SK-N-SH (cell line): ENCODE results near the gene CDH20. TPM values are rescaled to one million over a fixed set of nuclear protein-coding genes. Genes with fewer than 3 reads are reported as not detected.

ENCODE experiments used
- CTCF ChIA-PET: fragments of 300-600, 350-600 bp; formaldehyde crosslinking; extraction: SDS; loops from one replicate; lab custom pipeline; 2021; lab: Yijun Ruan, JAX
- POLR2A ChIA-PET: fragments of 350-600 bp; sonication (Branson Sonifier 250); formaldehyde crosslinking; extraction: SDS; loops from one replicate; lab custom pipeline; 2020; ENCODE audit warnings: antibody characterized with exemption, inconsistent platforms; lab: Yijun Ruan, JAX
- DNase-seq: peaks from one replicate; pipeline ENCODE4 v3.0.0; 2012
- H2AFZ ChIP-seq: fragments of 200-600 bp; sonication (generic); 2 replicates; pipeline ENCODE4 v1.8.1; 2016; ENCODE audit warnings: antibody characterized with exemption, mild to moderate bottlenecking, low read depth
- H3F3A ChIP-seq: fragments of 200-600 bp; sonication (generic); replicated peaks from 2 replicates; pipeline ENCODE3; 2016; ENCODE audit warnings: antibody characterized with exemption, mild to moderate bottlenecking; ENCODE audit not compliant: insufficient read depth
- H3K27ac ChIP-seq, 2 experiments: fragments of 200-500 bp in 1 of 2; fragments of 200-600 bp in 1 of 2; sonication (Bioruptor generic) in 1 of 2; sonication (generic), shearing (Covaris generic) in 1 of 2; 2 replicates each; pipeline versions ENCODE4 v1.5.1 to v1.6.1; 2014 to 2016; ENCODE audit warnings: low read depth in 2 of 2, inconsistent platforms in 1 of 2, low read length in 1 of 2, mild to moderate bottlenecking in 1 of 2, mixed read lengths in 1 of 2
- H3K27me3 ChIP-seq: fragments of 200-600 bp; sonication (generic), shearing (Covaris generic); 2 replicates; pipeline ENCODE4 v1.6.1; 2016; ENCODE audit warnings: mixed run types; ENCODE audit not compliant: insufficient read depth
- H3K36me3 ChIP-seq, 2 experiments: fragments of 200-500 bp in 1 of 2; fragments of 200-600 bp in 1 of 2; sonication (Bioruptor generic) in 1 of 2; sonication (generic) in 1 of 2; replicated peaks in 1 of 2; 2 replicates each; pipeline versions ENCODE3 to v1.5.1; 2014 to 2016; ENCODE audit warnings: low read length in 1 of 2, mild to moderate bottlenecking in 1 of 2; ENCODE audit not compliant: insufficient read depth in 2 of 2, control insufficient read depth in 1 of 2
- H3K4me1 ChIP-seq, 2 experiments: fragments of 200-500 bp in 1 of 2; fragments of 200-600 bp in 1 of 2; sonication (Bioruptor generic) in 1 of 2; sonication (generic), shearing (Covaris generic) in 1 of 2; 2 replicates each; pipeline versions ENCODE4 v1.5.1 to v1.6.1; 2014 to 2016; ENCODE audit warnings: low read depth in 1 of 2, low read length in 1 of 2, mixed run types in 1 of 2; ENCODE audit not compliant: insufficient read depth in 2 of 2, control insufficient read depth in 1 of 2
- H3K4me2 ChIP-seq: fragments of 200-600 bp; sonication (generic), shearing (Covaris generic); 2 replicates; pipeline ENCODE4 v1.6.1; 2017; ENCODE audit warnings: mixed run types
- H3K4me3 ChIP-seq, 2 experiments: fragments of 200-500 bp in 1 of 2; fragments of 200-600 bp in 1 of 2; sonication (Bioruptor generic) in 1 of 2; sonication (generic), shearing (Covaris generic) in 1 of 2; 2 replicates each; pipeline versions ENCODE4 v1.5.1 to v1.8.1; 2014 to 2016; ENCODE audit warnings: low read depth in 2 of 2, inconsistent platforms in 1 of 2, low read length in 1 of 2, mild to moderate bottlenecking in 1 of 2, mixed read lengths in 1 of 2, moderate library complexity in 1 of 2
- H3K79me2 ChIP-seq: fragments of 200-600 bp; sonication (generic); 2 replicates; pipeline ENCODE4 v1.8.1; 2017; ENCODE audit warnings: mild to moderate bottlenecking; ENCODE audit not compliant: insufficient read depth
- H3K9ac ChIP-seq: fragments of 200-600 bp; sonication (generic); 2 replicates; pipeline ENCODE4 v1.6.1; 2017; ENCODE audit warnings: mixed run types
- H3K9me2 ChIP-seq: fragments of 200-600 bp; sonication (generic); 2 replicates; pipeline ENCODE4 v1.6.1; 2017; ENCODE audit warnings: mixed run types
- H3K9me3 ChIP-seq: fragments of 200-600 bp; sonication (generic); 2 replicates; pipeline ENCODE4 v1.6.1; 2017; ENCODE audit warnings: mixed run types, mild to moderate bottlenecking, moderate library complexity
- H4K20me1 ChIP-seq: fragments of 200-600 bp; sonication (generic); 2 replicates; pipeline ENCODE4 v1.6.1; 2017; ENCODE audit warnings: mild to moderate bottlenecking, mixed run types; ENCODE audit not compliant: insufficient read depth
- CHD2 ChIP-seq: fragments of 150-350 bp; IDR thresholded peaks from 2 replicates; pipeline ENCODE4 v1.6.1; 2018; ENCODE audit warnings: low read length; ENCODE audit not compliant: partially characterized antibody
- ELF1 ChIP-seq: IDR thresholded peaks from 2 replicates; pipeline ENCODE4 v1.4.0; 2012
- EP300 ChIP-seq, 2 experiments: IDR thresholded peaks; 2 replicates each; pipeline versions ENCODE4 v1.4.0 to v1.6.1; 2012; ENCODE audit warnings: borderline replicate concordance in 1 of 2, low read depth in 1 of 2, low read length in 1 of 2
- EZH2phosphoT487 ChIP-seq: fragments of 200-600 bp; sonication (generic); IDR thresholded peaks from 2 replicates; pipeline ENCODE4 v1.6.1; 2017; ENCODE audit warnings: low read depth, mixed run types, mild to moderate bottlenecking, antibody characterized with exemption, moderate library complexity, borderline replicate concordance
- FOSL2 ChIP-seq: IDR thresholded peaks from 2 replicates; pipeline ENCODE4 v1.4.0; 2012; ENCODE audit warnings: low read depth, mild to moderate bottlenecking, moderate library complexity, borderline replicate concordance
- GABPA ChIP-seq: IDR thresholded peaks from 2 replicates; pipeline ENCODE4 v1.4.0; 2012; ENCODE audit warnings: low read depth, mild to moderate bottlenecking
- IRF3 ChIP-seq: fragments of 150-350 bp; IDR thresholded peaks from 2 replicates; pipeline ENCODE4 v1.6.1; 2016; ENCODE audit warnings: mild to moderate bottlenecking, low read depth, low read length
- MXI1 ChIP-seq: IDR thresholded peaks from 2 replicates; pipeline ENCODE4 v1.6.1; 2012; ENCODE audit warnings: mild to moderate bottlenecking, low read depth, low read length, improper control_type of control experiment
- NFIC ChIP-seq: IDR thresholded peaks from 2 replicates; pipeline ENCODE4 v1.4.0; 2012; ENCODE audit warnings: borderline replicate concordance
- NRF1 ChIP-seq: IDR thresholded peaks from 2 replicates; pipeline ENCODE4 v1.6.1; 2012; ENCODE audit warnings: low read depth, mild to moderate bottlenecking, low read length
- POLR2AphosphoS5 ChIP-seq: IDR thresholded peaks from 2 replicates; pipeline ENCODE4 v1.6.1; 2012; ENCODE audit warnings: low read depth, low read length
- RFX5 ChIP-seq: IDR thresholded peaks from 2 replicates; pipeline ENCODE4 v1.6.1; 2012; ENCODE audit warnings: mild to moderate bottlenecking, improper control_type of control experiment, low read length
- SIN3A ChIP-seq: IDR thresholded peaks from 2 replicates; pipeline ENCODE4 v1.6.1; 2012; ENCODE audit warnings: low read depth, mild to moderate bottlenecking, low read length, moderate library complexity, borderline replicate concordance
- TCF12 ChIP-seq: IDR thresholded peaks from 2 replicates; pipeline ENCODE4 v1.4.0; 2012
- USF2 ChIP-seq: fragments of 150-350 bp; IDR thresholded peaks from 2 replicates; pipeline ENCODE4 v1.6.1; 2017; ENCODE audit warnings: antibody characterized with exemption, low read length, low read depth, borderline replicate concordance
- YY1 ChIP-seq: IDR thresholded peaks from 2 replicates; pipeline ENCODE4 v1.4.0; 2012; ENCODE audit warnings: low read depth, mild to moderate bottlenecking
- ZBTB33 ChIP-seq: IDR thresholded peaks from 2 replicates; pipeline ENCODE4 v1.4.0; 2012; ENCODE audit warnings: low read depth, borderline replicate concordance
- WGBS: methylation state at CpG from one replicate; pipeline ENCODE4 v1.1.6; 2017; ENCODE audit warnings: low lambda C conversion rate; 5-methylcytosine and 5-hydroxymethylcytosine counted together
- polyA plus RNA-seq, 3 experiments: library from polyadenylated mRNA; depleted of rRNA; stranded (reverse); fragments of >200 nt; gene quantifications; 2 replicates each; pipeline ENCODE4 v1.2.3, GENCODE V29; 2012
- TF ChIP-seq, protein P1 (sequence below): IDR thresholded peaks from 2 replicates; pipeline ENCODE4 v1.4.0; 2012; ENCODE audit warnings: low read depth
- TF ChIP-seq, protein P2 (sequence below): IDR thresholded peaks from 2 replicates; pipeline ENCODE4; 2012

CDH20 gene
- polyA plus RNA-seq, 1 of the 3 experiments (the other 2 are of a cell fraction), result 1.1 TPM

- Histone ChIP-seq H3K9me2 (no peaks in the 10 kb centered on the region), H3K4me1 (peaks cover 0 to 14% of the 10 kb centered on the region in 2 experiments; a peak in 1 of 4 replicates), H3K27ac (no peak overlapping the region), H3K4me3 (no peak overlapping the region), H3K36me3 (peaks cover 0 to 13% of the 10 kb centered on the region in 2 experiments), H3K27me3 (no peaks in the 10 kb centered on the region), H4K20me1 (no peaks in the 10 kb centered on the region), H3K9ac (no peak overlapping the region)
- POLR2A ChIA-PET, result no interaction called here
- WGBS, result 94% methylated on average over 4 of the region's 4 CpGs
- no peak for DNase-seq
- TF ChIP-seq SIN3A (no peak), RFX5 (no peak), NFIC (no peak), ZBTB33 (no peak), CHD2 (no peak), NRF1 (no peak), MXI1 (no peak)
- TF ChIP-seq, protein P1, sequence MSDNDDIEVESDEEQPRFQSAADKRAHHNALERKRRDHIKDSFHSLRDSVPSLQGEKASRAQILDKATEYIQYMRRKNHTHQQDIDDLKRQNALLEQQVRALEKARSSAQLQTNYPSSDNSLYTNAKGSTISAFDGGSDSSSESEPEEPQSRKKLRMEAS, result no peak
- TF ChIP-seq, protein P2, sequence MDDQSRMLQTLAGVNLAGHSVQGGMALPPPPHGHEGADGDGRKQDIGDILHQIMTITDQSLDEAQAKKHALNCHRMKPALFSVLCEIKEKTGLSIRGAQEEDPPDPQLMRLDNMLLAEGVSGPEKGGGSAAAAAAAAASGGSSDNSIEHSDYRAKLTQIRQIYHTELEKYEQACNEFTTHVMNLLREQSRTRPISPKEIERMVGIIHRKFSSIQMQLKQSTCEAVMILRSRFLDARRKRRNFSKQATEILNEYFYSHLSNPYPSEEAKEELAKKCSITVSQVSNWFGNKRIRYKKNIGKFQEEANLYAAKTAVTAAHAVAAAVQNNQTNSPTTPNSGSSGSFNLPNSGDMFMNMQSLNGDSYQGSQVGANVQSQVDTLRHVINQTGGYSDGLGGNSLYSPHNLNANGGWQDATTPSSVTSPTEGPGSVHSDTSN, result no peak
- TF ChIP-seq, all 33 proteins: peak for 0
- CTCF ChIA-PET, result interaction anchor here (1.2 to 2.3 kb wide), 3 partner anchors 10 to 559 kb away, joined by 3 to 13 read pairs (median 4); no protein-coding TSS in a partner anchor
- Histone ChIP-seq H3K79me2 (no peaks in the 10 kb centered on the region), H3F3A (peaks cover 21% of the 10 kb centered on the region), H3K9me3 (0 out of 2 replicates have a peak, but pooled peaks cover 9% of the 10 kb centered on the region), H2AFZ (no peak overlapping the region), H3K4me2 (no peak overlapping the region)
Observed at GRCh38 chr18:61572084-61572655, 238.9 kb downstream of the CDH20 start.

- WGBS, result 71% methylated on average over 1 of the region's 1 CpG
- H3K9ac ChIP-seq, result no peak overlapping the region
- peaks cover 0 to 13% of the 10 kb centered on the region in 2 experiments for H3K36me3 ChIP-seq
- H4K20me1 ChIP-seq, result no peaks in the 10 kb centered on the region
- peaks cover 21% of the 10 kb centered on the region for H3F3A ChIP-seq
- H3K4me3 ChIP-seq, result no peak overlapping the region
- TF ChIP-seq ELF1 (no peak), GABPA (no peak), TCF12 (no peak), YY1 (no peak), POLR2AphosphoS5 (no peak), FOSL2 (no peak), IRF3 (no peak), EP300 (IDR thresholded peaks at IDR 0.05; ENCODE audit: borderline replicate concordance in 1 of 2, low read depth in 1 of 2, low read length in 1 of 2) (no peak), RFX5 (no peak), EZH2phosphoT487 (no peak), USF2 (no peak)
- TF ChIP-seq, protein P2, result no peak
- H3K9me3 ChIP-seq, result 0 out of 2 replicates have a peak, but pooled peaks cover 8% of the 10 kb centered on the region
- H3K79me2 ChIP-seq, result no peaks in the 10 kb centered on the region
- H3K27me3 ChIP-seq, result no peaks in the 10 kb centered on the region
- no peak overlapping the region for H3K27ac ChIP-seq
- H3K4me2 ChIP-seq, result no peak overlapping the region
- H2AFZ ChIP-seq, result no peak overlapping the region
- DNase-seq, result no peak
- CTCF ChIA-PET, result interaction anchor here (1.6 to 2.3 kb wide), 2 partner anchors 9 to 321 kb away, joined by 4 to 13 read pairs; no protein-coding TSS in a partner anchor
- POLR2A ChIA-PET, result no interaction called here
- no peaks in the 10 kb centered on the region for H3K9me2 ChIP-seq
- H3K4me1 ChIP-seq, result peaks cover 0 to 14% of the 10 kb centered on the region in 2 experiments; a peak in 1 of 4 replicates
Observed at GRCh38 chr18:61572871-61573270, 239.6 kb downstream of the CDH20 start.
